ENCODE results near the gene WDR75.

Gene WDR75

GRCh38 chr2:189487283-189488007, 46.2 kb downstream of the WDR75 start:
- 93 to 97% methylated on average over 2 of the region's 2 CpGs for WGBS, 2 experiments
- Histone ChIP-seq H3K27ac (ENCODE audit: insufficient read depth, low read depth, low read length, poor library complexity, severe bottlenecking) (no peak overlapping the region), H3K4me3 (ENCODE audit: insufficient read depth, low read depth, low read length) (no peak overlapping the region), H3K36me3 (ENCODE audit: control insufficient read depth, insufficient read depth, low read length) (no peaks in the 10 kb centered on the region), H3K27me3 (ENCODE audit: control insufficient read depth, insufficient read depth, low read length, poor library complexity, severe bottlenecking) (no peaks in the 10 kb centered on the region), H3K9me3 (ENCODE audit: control insufficient read depth, low read length) (no peaks in the 10 kb centered on the region), H3K4me1 (ENCODE audit: control insufficient read depth, insufficient read depth, low read length) (no peaks in the 10 kb centered on the region)

DNA sequence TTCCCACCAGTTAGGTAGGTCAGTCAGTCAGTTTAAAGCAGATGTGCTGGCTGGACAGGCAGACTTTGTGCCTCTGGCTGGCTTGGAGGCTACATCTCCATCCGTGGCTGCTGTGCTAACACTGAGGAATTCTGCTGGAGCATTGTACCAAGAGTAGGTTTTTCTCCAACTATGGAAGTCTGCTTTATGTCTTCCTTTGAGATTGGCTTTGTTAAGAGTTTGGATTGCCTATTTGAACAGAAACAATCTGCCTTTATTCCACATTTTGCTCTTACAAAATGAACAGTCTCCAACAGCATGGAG, 46.7 kb downstream of the WDR75 start:
- no peak overlapping the region for H3K27ac ChIP-seq (ENCODE audit: insufficient read depth, low read depth, low read length, poor library complexity, severe bottlenecking)
- H3K27me3 ChIP-seq (ENCODE audit: control insufficient read depth, insufficient read depth, low read length, poor library complexity, severe bottlenecking), result no peaks in the 10 kb centered on the region
- no peaks in the 10 kb centered on the region for H3K4me1 ChIP-seq (ENCODE audit: control insufficient read depth, insufficient read depth, low read length)
- H3K4me3 ChIP-seq (ENCODE audit: insufficient read depth, low read depth, low read length), result no peak overlapping the region
- 83 to 84% methylated on average over 1 of the region's 1 CpG for WGBS, 2 experiments
- H3K9me3 ChIP-seq (ENCODE audit: control insufficient read depth, low read length), result no peaks in the 10 kb centered on the region
- H3K36me3 ChIP-seq (ENCODE audit: control insufficient read depth, insufficient read depth, low read length), result no peaks in the 10 kb centered on the region

DNA sequence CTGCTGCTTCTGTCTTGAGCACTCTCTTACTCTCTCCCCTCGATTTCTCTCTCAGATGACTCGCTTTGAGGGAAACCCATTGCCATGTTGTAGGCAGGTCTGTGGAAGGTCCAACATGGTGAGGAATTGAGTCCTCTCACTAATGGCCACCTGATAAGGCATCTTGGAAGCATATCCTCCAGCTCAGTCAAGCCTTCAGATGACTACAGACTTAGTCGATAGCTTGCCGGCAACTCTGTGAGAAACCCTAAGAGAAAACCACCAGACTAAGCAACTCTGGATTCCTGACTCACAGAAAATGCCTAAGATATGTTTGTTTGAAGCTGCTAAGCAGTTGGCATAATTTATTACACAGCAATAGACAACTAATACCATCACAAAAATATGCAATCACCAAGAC, 51.2 kb downstream of the WDR75 start:
- H3K27ac ChIP-seq (ENCODE audit: insufficient read depth, low read depth, low read length, poor library complexity, severe bottlenecking), result no peak overlapping the region
- no peaks in the 10 kb centered on the region for H3K4me1 ChIP-seq (ENCODE audit: control insufficient read depth, insufficient read depth, low read length)
- 96 to 98% methylated on average over 4 of the region's 4 CpGs for WGBS, 2 experiments
- H3K4me3 ChIP-seq (ENCODE audit: insufficient read depth, low read depth, low read length), result no peak overlapping the region
- H3K27me3 ChIP-seq (ENCODE audit: control insufficient read depth, insufficient read depth, low read length, poor library complexity, severe bottlenecking), result no peaks in the 10 kb centered on the region
- no peaks in the 10 kb centered on the region for H3K9me3 ChIP-seq (ENCODE audit: control insufficient read depth, low read length)
- H3K36me3 ChIP-seq (ENCODE audit: control insufficient read depth, insufficient read depth, low read length), result no peaks in the 10 kb centered on the region

- Histone ChIP-seq H3K9me3 (ENCODE audit: control insufficient read depth, low read length) (no peaks in the 10 kb centered on the region), H3K36me3 (ENCODE audit: control insufficient read depth, insufficient read depth, low read length) (no peaks in the 10 kb centered on the region), H3K27ac (ENCODE audit: insufficient read depth, low read depth, low read length, poor library complexity, severe bottlenecking) (no peak overlapping the region), H3K4me3 (ENCODE audit: insufficient read depth, low read depth, low read length) (no peak overlapping the region), H3K4me1 (ENCODE audit: control insufficient read depth, insufficient read depth, low read length) (no peaks in the 10 kb centered on the region), H3K27me3 (ENCODE audit: control insufficient read depth, insufficient read depth, low read length, poor library complexity, severe bottlenecking) (no peaks in the 10 kb centered on the region)
- WGBS, 2 experiments, result 73 to 94% methylated on average over 5 of the region's 5 CpGs
Observed at GRCh38 chr2:189498205-189498604, 56.9 kb downstream of the WDR75 start.

DNA sequence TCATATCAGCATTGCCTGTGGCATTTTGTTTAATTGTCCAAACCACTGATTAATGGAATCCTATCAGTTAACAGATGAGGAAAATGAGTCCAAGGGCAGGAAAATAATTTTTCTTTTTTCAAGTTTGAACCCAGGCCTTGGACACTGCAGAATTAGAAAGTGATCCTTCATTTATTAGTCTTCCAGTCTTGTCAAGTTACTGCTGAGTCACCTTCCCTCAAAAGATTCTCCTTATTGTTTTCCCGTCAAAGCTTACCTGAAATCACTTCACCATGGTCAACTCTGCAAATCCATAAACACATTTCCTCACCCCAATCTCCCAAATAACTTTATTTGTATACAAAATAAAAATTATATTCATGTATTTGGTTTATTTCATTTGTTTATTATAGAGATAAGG, 57.9 kb downstream of the WDR75 start:
- Histone ChIP-seq H3K36me3 (ENCODE audit: control insufficient read depth, insufficient read depth, low read length) (no peaks in the 10 kb centered on the region), H3K27me3 (ENCODE audit: control insufficient read depth, insufficient read depth, low read length, poor library complexity, severe bottlenecking) (no peaks in the 10 kb centered on the region)
- 82 to 91% methylated on average over 1 of the region's 1 CpG for WGBS, 2 experiments

GRCh38 chr2:189500456-189501160, 59.3 kb downstream of the WDR75 start:
- Histone ChIP-seq H3K27me3 (ENCODE audit: control insufficient read depth, insufficient read depth, low read length, poor library complexity, severe bottlenecking) (no peaks in the 10 kb centered on the region), H3K36me3 (ENCODE audit: control insufficient read depth, insufficient read depth, low read length) (no peaks in the 10 kb centered on the region), H3K4me3 (ENCODE audit: insufficient read depth, low read depth, low read length) (no peak overlapping the region), H3K9me3 (ENCODE audit: control insufficient read depth, low read length) (no peaks in the 10 kb centered on the region), H3K27ac (ENCODE audit: insufficient read depth, low read depth, low read length, poor library complexity, severe bottlenecking) (no peak overlapping the region), H3K4me1 (ENCODE audit: control insufficient read depth, insufficient read depth, low read length) (no peaks in the 10 kb centered on the region)
- WGBS, 2 experiments, result 93 to 94% methylated on average over 5 to 6 of the region's 6 CpGs

More for the DNA sequence above, 57.9 kb downstream of the WDR75 start:
- Histone ChIP-seq H3K4me3 (ENCODE audit: insufficient read depth, low read depth, low read length) (no peak overlapping the region), H3K4me1 (ENCODE audit: control insufficient read depth, insufficient read depth, low read length) (no peaks in the 10 kb centered on the region), H3K9me3 (ENCODE audit: control insufficient read depth, low read length) (no peaks in the 10 kb centered on the region), H3K27ac (ENCODE audit: insufficient read depth, low read depth, low read length, poor library complexity, severe bottlenecking) (no peak overlapping the region)

DNA sequence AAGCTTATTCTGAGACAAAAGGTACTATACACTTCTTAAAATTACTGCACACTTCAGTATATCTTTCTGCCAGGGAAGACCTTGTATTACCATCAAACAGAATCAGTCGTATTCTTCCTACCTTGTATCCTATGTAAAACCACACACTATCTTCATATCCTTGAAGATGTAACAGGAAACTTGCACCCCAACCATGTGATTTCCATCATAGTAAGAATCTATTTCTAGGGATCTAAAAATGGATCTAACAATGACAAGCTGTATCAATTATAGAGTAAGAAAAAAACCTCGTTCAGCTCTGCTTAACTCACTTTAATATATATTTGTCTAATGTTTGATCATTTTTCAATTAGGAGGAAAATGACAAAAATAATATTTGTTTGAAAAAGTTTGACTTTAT, 60.2 kb downstream of the WDR75 start:
- 75 to 97% methylated on average over 1 of the region's 2 CpGs for WGBS, 2 experiments
- Histone ChIP-seq H3K36me3 (ENCODE audit: control insufficient read depth, insufficient read depth, low read length) (no peaks in the 10 kb centered on the region), H3K4me3 (ENCODE audit: insufficient read depth, low read depth, low read length) (no peak overlapping the region), H3K4me1 (ENCODE audit: control insufficient read depth, insufficient read depth, low read length) (no peaks in the 10 kb centered on the region), H3K9me3 (ENCODE audit: control insufficient read depth, low read length) (no peaks in the 10 kb centered on the region), H3K27me3 (ENCODE audit: control insufficient read depth, insufficient read depth, low read length, poor library complexity, severe bottlenecking) (no peaks in the 10 kb centered on the region), H3K27ac (ENCODE audit: insufficient read depth, low read depth, low read length, poor library complexity, severe bottlenecking) (no peak overlapping the region)

- 86 to 91% methylated on average over 1 to 2 of the region's 2 CpGs for WGBS, 2 experiments
- Histone ChIP-seq H3K4me1 (ENCODE audit: control insufficient read depth, insufficient read depth, low read length) (no peaks in the 10 kb centered on the region), H3K27ac (ENCODE audit: insufficient read depth, low read depth, low read length, poor library complexity, severe bottlenecking) (no peak overlapping the region), H3K27me3 (ENCODE audit: control insufficient read depth, insufficient read depth, low read length, poor library complexity, severe bottlenecking) (no peaks in the 10 kb centered on the region), H3K4me3 (ENCODE audit: insufficient read depth, low read depth, low read length) (no peak overlapping the region), H3K9me3 (ENCODE audit: control insufficient read depth, low read length) (no peaks in the 10 kb centered on the region), H3K36me3 (ENCODE audit: control insufficient read depth, insufficient read depth, low read length) (no peaks in the 10 kb centered on the region)
Observed at GRCh38 chr2:189502714-189503113, 61.4 kb downstream of the WDR75 start.

DNA sequence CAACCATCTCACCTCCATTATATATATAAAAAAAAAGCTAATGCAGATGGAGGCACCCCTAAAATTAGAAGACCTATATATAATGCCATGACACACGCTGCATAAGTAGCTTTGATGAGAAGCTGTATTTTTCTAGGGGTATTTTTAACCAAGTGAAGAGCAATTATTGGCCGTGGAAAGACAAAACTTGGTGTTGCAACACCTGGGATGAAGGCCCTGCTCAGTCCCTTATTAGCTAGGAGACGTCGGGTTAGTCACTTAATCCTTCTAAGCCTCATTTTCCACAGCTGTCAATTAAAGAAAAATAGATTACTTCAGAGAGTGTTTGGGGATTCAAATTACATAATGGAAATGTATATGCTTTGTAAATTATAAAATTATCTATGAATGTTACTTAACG, 63.0 kb downstream of the WDR75 start:
- 94 to 97% methylated on average over 5 of the region's 5 CpGs for WGBS, 2 experiments
- H3K36me3 ChIP-seq (ENCODE audit: control insufficient read depth, insufficient read depth, low read length), result no peaks in the 10 kb centered on the region
- H3K9me3 ChIP-seq (ENCODE audit: control insufficient read depth, low read length), result no peaks in the 10 kb centered on the region
- no peaks in the 10 kb centered on the region for H3K4me1 ChIP-seq (ENCODE audit: control insufficient read depth, insufficient read depth, low read length)
- no peaks in the 10 kb centered on the region for H3K27me3 ChIP-seq (ENCODE audit: control insufficient read depth, insufficient read depth, low read length, poor library complexity, severe bottlenecking)
- no peak overlapping the region for H3K27ac ChIP-seq (ENCODE audit: insufficient read depth, low read depth, low read length, poor library complexity, severe bottlenecking)
- H3K4me3 ChIP-seq (ENCODE audit: insufficient read depth, low read depth, low read length), result no peak overlapping the region

DNA sequence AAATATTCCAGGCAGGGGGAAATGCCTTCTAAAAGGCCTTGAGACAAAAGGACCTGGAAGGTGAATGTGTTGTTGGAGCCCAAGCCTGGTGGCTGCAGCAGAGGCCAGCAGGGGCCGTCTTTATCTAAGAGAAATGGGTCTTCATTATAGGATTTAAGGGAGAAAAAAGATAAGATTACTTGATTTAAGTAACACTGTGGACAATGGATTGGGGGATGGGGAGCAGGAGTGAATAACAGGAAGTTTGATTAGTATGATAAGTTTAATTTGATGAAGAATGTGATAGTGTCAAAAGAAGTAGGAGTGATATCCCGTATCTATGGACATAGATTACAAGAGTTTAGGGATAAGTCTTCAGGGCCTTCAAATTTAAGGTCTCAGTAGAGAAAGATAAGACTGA, 64.2 kb downstream of the WDR75 start:
- Histone ChIP-seq H3K27me3 (ENCODE audit: control insufficient read depth, insufficient read depth, low read length, poor library complexity, severe bottlenecking) (no peaks in the 10 kb centered on the region), H3K4me3 (ENCODE audit: insufficient read depth, low read depth, low read length) (no peak overlapping the region), H3K27ac (ENCODE audit: insufficient read depth, low read depth, low read length, poor library complexity, severe bottlenecking) (no peak overlapping the region), H3K9me3 (ENCODE audit: control insufficient read depth, low read length) (no peaks in the 10 kb centered on the region), H3K36me3 (ENCODE audit: control insufficient read depth, insufficient read depth, low read length) (no peaks in the 10 kb centered on the region), H3K4me1 (ENCODE audit: control insufficient read depth, insufficient read depth, low read length) (no peaks in the 10 kb centered on the region)
- 93 to 94% methylated on average over 2 of the region's 2 CpGs for WGBS, 2 experiments
